GM12878 (cell line): ENCODE data around the gene LRRC74B. TPM values are rescaled to one million over a fixed set of nuclear protein-coding genes. Genes with fewer than 3 reads are reported as not detected.

Experiments
- ATAC-seq: fragments of 200-7000 bp; cut with Tn5 transposase; 3 replicates; pipeline ENCODE4 v1.9.1; 2020; ENCODE audit warnings: mild to moderate bottlenecking, moderate library complexity
- BruUV-seq: library from RNA; stranded (reverse); fragments of 400-500 nt; replicated peaks from 2 replicates; lab custom pipeline; 2021; lab: Mats Ljungman, UMichigan
- CTCF ChIA-PET: fragments of 300-600 bp; sonication (Branson Sonifier 250); formaldehyde crosslinking; extraction: SDS; loops from one replicate; lab custom pipeline; 2021; ENCODE audit warnings: inconsistent platforms; lab: Yijun Ruan, JAX
- POLR2A ChIA-PET: fragments of 350-600 bp; formaldehyde crosslinking; extraction: SDS; loops from one replicate; lab custom pipeline; 2021; ENCODE audit warnings: inconsistent platforms; lab: Charles Lee
- RAD21 ChIA-PET: fragments of 300-600 bp; sonication (Branson Sonifier 250); formaldehyde crosslinking; loops from one replicate; lab custom pipeline; 2023; ENCODE audit warnings: antibody characterized with exemption; ENCODE audit not compliant: unreplicated experiment; lab: Charles Lee
- SMC1A ChIA-PET: fragments of 300-600 bp; sonication (Branson Sonifier 250); formaldehyde crosslinking; loops from one replicate; lab custom pipeline; 2023; ENCODE audit not compliant: unreplicated experiment, uncharacterized antibody; lab: Charles Lee
- DNase-seq: peaks from one replicate; pipeline ENCODE4 v3.0.0-alpha.2; 2011; ENCODE audit warnings: low read depth, low spot score
- FAIRE-seq: peaks from 3 replicates; lab custom pipeline; 2011; peaks lifted over from hg19 to GRCh38; lab: Jason Lieb, UNC
- H2AFZ ChIP-seq: 2 replicates; pipeline ENCODE4 v1.6.0; 2011; ENCODE audit warnings: low read depth, low read length, control low read depth; ENCODE audit not compliant: control insufficient read depth
- H3K27ac ChIP-seq: 2 replicates; pipeline ENCODE4 v1.5.1; 2011; ENCODE audit warnings: control low read depth; ENCODE audit not compliant: control insufficient read depth, insufficient read depth
- H3K27me3 ChIP-seq, 2 experiments: replicated peaks in 1 of 2; 2 replicates each; pipeline versions ENCODE4 v1.6.0 to v1.6.1; 2011; ENCODE audit warnings: low read length in 1 of 2; ENCODE audit not compliant: control insufficient read depth in 2 of 2, insufficient read depth in 2 of 2
- H3K36me3 ChIP-seq, 2 experiments: 2 replicates each; pipeline ENCODE4 v1.5.1; 2011; ENCODE audit warnings: low read length in 1 of 2; ENCODE audit not compliant: control insufficient read depth in 2 of 2, insufficient read depth in 2 of 2
- H3K4me1 ChIP-seq: 2 replicates; pipeline ENCODE4 v1.6.1; 2011; ENCODE audit warnings: mild to moderate bottlenecking, low read length, moderate library complexity, mixed read lengths; ENCODE audit not compliant: control insufficient read depth, insufficient read depth
- H3K4me2 ChIP-seq: 2 replicates; pipeline ENCODE4 v1.6.0; 2011; ENCODE audit warnings: control low read depth; ENCODE audit not compliant: control insufficient read depth, insufficient read depth
- H3K4me3 ChIP-seq: fragments of 200-600 bp; sonication (generic); 2 replicates; pipeline ENCODE4 v1.5.1; 2016
- H3K79me2 ChIP-seq: 2 replicates; pipeline ENCODE4 v1.6.0; 2011; ENCODE audit warnings: low read length; ENCODE audit not compliant: control insufficient read depth, insufficient read depth
- H3K9ac ChIP-seq: 2 replicates; pipeline ENCODE4 v1.8.0; 2011; ENCODE audit warnings: low read length, control low read depth, mixed read lengths; ENCODE audit not compliant: control insufficient read depth, insufficient read depth
- H3K9me3 ChIP-seq: replicated peaks from 3 replicates; pipeline ENCODE4 v1.5.1; 2011; ENCODE audit warnings: mild to moderate bottlenecking, low read length; ENCODE audit not compliant: control insufficient read depth, insufficient read depth
- H4K20me1 ChIP-seq: 2 replicates; pipeline ENCODE4 v1.6.0; 2011; ENCODE audit not compliant: control insufficient read depth, insufficient read depth
- HDGF ChIP-seq: fragments of 450-650 bp; IDR thresholded peaks from 2 replicates; pipeline ENCODE4 v1.6.1; 2016; ENCODE audit warnings: antibody characterized with exemption
- NFYA ChIP-seq: IDR thresholded peaks from 2 replicates; pipeline ENCODE4 v1.6.1; 2011; ENCODE audit warnings: low read depth, mild to moderate bottlenecking, low read length, improper control_type of control experiment, borderline replicate concordance
- NFYB ChIP-seq: IDR thresholded peaks from 2 replicates; pipeline ENCODE4 v1.6.1; 2011; ENCODE audit warnings: low read depth, mild to moderate bottlenecking, low read length, improper control_type of control experiment, moderate library complexity; ENCODE audit not compliant: insufficient read depth
- PAX8 ChIP-seq: fragments of 450-650 bp; IDR thresholded peaks from 2 replicates; pipeline ENCODE4 v1.6.1; 2017; ENCODE audit warnings: mild to moderate bottlenecking, moderate library complexity
- POLR2AphosphoS5 ChIP-seq: IDR thresholded peaks from 2 replicates; pipeline ENCODE4 v1.6.1; 2011; ENCODE audit warnings: mild to moderate bottlenecking, low read length, inconsistent platforms
- RAD51 ChIP-seq: fragments of 450-650 bp; IDR thresholded peaks from 2 replicates; pipeline ENCODE4 v1.6.1; 2016; ENCODE audit warnings: moderate library complexity, mild to moderate bottlenecking, inconsistent platforms
- RB1 ChIP-seq: fragments of 450-650 bp; formaldehyde crosslinking; IDR thresholded peaks from 2 replicates; pipeline ENCODE4 v1.6.1; 2017; ENCODE audit warnings: mild to moderate bottlenecking, borderline replicate concordance
- RELA ChIP-seq: fragments of 450-650 bp; IDR thresholded peaks from 2 replicates; pipeline ENCODE4 v1.8.0; 2014; ENCODE audit warnings: borderline replicate concordance; ENCODE audit not compliant: partially characterized antibody
- YBX1 ChIP-seq: fragments of 450-650 bp; IDR thresholded peaks from 2 replicates; pipeline ENCODE4 v1.6.1; 2016; ENCODE audit warnings: antibody characterized with exemption
- ZNF24 ChIP-seq: fragments of 450-650 bp; IDR thresholded peaks from 2 replicates; pipeline ENCODE4 v1.6.1; 2017; ENCODE audit warnings: antibody characterized with exemption, mild to moderate bottlenecking
- WGBS: methylation state at CpG from one replicate; pipeline ENCODE4 v1.1.6; 2016; ENCODE audit warnings: low lambda C conversion rate; ENCODE audit not compliant: insufficient replicate concordance, insufficient coverage; ENCODE audit errors: missing lambda C conversion rate; 5-methylcytosine and 5-hydroxymethylcytosine counted together
- in situ Hi-C: fragments of 300-500 bp; cut with MboI; formaldehyde crosslinking; loops from 9 replicates; pipeline ENCODE4 v1.14.3; 2018; ENCODE audit warnings: mixed read lengths
- intact Hi-C: fragments of 100-400 bp; cut with micrococcal nuclease; formaldehyde crosslinking; loops from one replicate; pipeline ENCODE4 v1.14.2; 2022; ENCODE audit not compliant: unreplicated experiment
- polyA plus RNA-seq, 11 experiments: library from polyadenylated mRNA; depleted of rRNA in 4 of 11; unstranded in 6 of 11; stranded (reverse) in 5 of 11; fragments of >200 nt; fragmentation: Nextera tagmentation in 4 of 11; fragmentation: Illumina TruSeq in 1 of 11; extraction: Ambion mirVana in 4 of 11; extraction: Trizol in 1 of 11; gene quantifications; 1 replicate in 1 of 11; 2 replicates in 10 of 11; pipeline versions ENCODE4 v1.2.1 to v1.2.3, GENCODE V29; 2011 to 2016; ENCODE audit warnings: inconsistent platforms in 2 of 11, missing spikeins in 2 of 11, low read depth in 1 of 11
- total RNA-seq, 4 experiments: library from RNA; depleted of rRNA in 3 of 4; stranded (reverse); fragments of >200 nt in 3 of 4; fragmentation: Illumina TruSeq in 1 of 4; extraction: Trizol in 1 of 4; gene quantifications; 2 replicates each; pipeline versions ENCODE4 v1.2.1 to v1.2.3, GENCODE V29; 2013 to 2021
- TF ChIP-seq, protein P1 (sequence below): fragments of 450-650 bp; IDR thresholded peaks from 2 replicates; pipeline ENCODE4 v1.6.1; 2016; ENCODE audit warnings: mild to moderate bottlenecking
- TF ChIP-seq, protein P2 (sequence below): IDR thresholded peaks from 2 replicates; pipeline ENCODE4 v1.6.1; 2011; ENCODE audit warnings: low read depth, mild to moderate bottlenecking, low read length, moderate library complexity, borderline replicate concordance; ENCODE audit errors: extremely low read depth

Gene LRRC74B
- total and polyA plus RNA-seq, 10 of the 15 experiments (the other 5 are each of a cell fraction or from before 2014, with no cell fraction given): not detected

DNA sequence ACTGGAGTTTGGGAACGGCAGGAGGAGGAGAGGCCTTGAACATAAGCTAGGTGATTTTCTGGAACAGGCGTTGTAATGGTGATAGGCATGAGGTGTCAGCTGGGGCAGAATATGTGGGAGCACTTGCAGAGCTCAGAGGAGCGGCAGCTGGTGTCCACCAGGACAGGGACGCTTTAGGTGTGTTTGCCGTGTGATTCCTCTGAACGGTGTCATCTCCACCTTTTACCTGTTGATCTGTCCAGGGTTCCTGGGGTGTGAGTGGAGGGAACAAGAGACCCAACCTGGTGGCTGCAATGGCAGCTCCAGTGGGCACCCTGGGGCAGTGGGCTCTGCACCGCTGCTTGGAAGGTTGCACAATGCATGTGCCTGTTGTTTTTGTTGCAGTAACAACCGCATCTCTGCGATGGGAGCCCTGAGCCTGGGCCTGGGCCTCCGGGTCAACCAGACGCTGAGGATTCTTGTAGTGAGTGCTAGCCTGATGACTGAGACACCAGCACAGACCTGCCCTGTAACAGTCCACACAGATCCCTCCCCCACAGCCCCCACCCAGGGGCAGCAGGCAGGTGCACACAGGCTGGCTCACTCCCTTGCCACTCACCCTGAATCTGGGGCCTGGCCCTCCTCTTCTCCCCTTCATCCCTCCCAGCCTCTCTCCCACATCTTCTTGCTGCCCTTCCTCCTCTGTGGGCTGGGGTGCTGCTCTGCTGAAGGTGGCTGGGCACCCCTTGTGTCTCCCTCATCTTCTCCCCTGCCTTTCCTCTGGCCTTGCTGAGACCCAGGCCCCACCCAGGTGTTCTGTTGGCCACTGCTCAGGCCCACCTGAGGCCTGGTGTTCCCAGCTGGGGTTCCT, 9.2 kb downstream of the LRRC74B start:
- Histone ChIP-seq H3K4me3 (no peak overlapping the region), H4K20me1 (no peaks in the 10 kb centered on the region), H3K36me3 (no peaks in the 10 kb centered on the region), H3K9ac (no peak overlapping the region), H3K27me3 (no peaks in the 10 kb centered on the region; a peak in 2 of 4 replicates), H3K4me1 (peaks cover 17% of the 10 kb centered on the region), H3K9me3 (no peaks in the 10 kb centered on the region), H3K27ac (no peak overlapping the region), H2AFZ (no peak overlapping the region), H3K4me2 (no peak overlapping the region), H3K79me2 (no peaks in the 10 kb centered on the region)
- BruUV-seq: no TSS peak
- no peak for FAIRE-seq
- TF ChIP-seq NFYA: no peak
- TF ChIP-seq, protein P1, sequence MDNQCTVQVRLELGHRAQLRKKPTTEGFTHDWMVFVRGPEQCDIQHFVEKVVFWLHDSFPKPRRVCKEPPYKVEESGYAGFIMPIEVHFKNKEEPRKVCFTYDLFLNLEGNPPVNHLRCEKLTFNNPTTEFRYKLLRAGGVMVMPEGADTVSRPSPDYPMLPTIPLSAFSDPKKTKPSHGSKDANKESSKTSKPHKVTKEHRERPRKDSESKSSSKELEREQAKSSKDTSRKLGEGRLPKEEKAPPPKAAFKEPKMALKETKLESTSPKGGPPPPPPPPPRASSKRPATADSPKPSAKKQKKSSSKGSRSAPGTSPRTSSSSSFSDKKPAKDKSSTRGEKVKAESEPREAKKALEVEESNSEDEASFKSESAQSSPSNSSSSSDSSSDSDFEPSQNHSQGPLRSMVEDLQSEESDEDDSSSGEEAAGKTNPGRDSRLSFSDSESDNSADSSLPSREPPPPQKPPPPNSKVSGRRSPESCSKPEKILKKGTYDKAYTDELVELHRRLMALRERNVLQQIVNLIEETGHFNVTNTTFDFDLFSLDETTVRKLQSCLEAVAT: no peak
- no peak for TF ChIP-seq POLR2AphosphoS5
- no peak for TF ChIP-seq RELA
- TF ChIP-seq RAD51: no peak
- no peak for TF ChIP-seq RB1
- TF ChIP-seq PAX8: no peak
- TF ChIP-seq, protein P2, sequence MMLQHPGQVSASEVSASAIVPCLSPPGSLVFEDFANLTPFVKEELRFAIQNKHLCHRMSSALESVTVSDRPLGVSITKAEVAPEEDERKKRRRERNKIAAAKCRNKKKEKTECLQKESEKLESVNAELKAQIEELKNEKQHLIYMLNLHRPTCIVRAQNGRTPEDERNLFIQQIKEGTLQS: no peak
- no peak for TF ChIP-seq HDGF
- TF ChIP-seq YBX1: no peak
- no peak for TF ChIP-seq ZNF24
- TF ChIP-seq NFYB: no peak
- intact Hi-C loops: no loop called here
- POLR2A ChIA-PET: no interaction called here
- SMC1A ChIA-PET: no interaction called here
- in situ Hi-C loops: no loop called here
- 57% methylated on average over 11 of the region's 11 CpGs for WGBS
- CTCF ChIA-PET: no interaction called here
- RAD21 ChIA-PET: no interaction called here
- ATAC-seq: no peak
- no peak for DNase-seq
